ENCODE measurements around the gene FMN2. TPM values are rescaled to one million over a fixed set of nuclear protein-coding genes. Genes with fewer than 3 reads are reported as not detected.

Gene FMN2
- polyA plus RNA-seq, 3 donors: not detected

DNA sequence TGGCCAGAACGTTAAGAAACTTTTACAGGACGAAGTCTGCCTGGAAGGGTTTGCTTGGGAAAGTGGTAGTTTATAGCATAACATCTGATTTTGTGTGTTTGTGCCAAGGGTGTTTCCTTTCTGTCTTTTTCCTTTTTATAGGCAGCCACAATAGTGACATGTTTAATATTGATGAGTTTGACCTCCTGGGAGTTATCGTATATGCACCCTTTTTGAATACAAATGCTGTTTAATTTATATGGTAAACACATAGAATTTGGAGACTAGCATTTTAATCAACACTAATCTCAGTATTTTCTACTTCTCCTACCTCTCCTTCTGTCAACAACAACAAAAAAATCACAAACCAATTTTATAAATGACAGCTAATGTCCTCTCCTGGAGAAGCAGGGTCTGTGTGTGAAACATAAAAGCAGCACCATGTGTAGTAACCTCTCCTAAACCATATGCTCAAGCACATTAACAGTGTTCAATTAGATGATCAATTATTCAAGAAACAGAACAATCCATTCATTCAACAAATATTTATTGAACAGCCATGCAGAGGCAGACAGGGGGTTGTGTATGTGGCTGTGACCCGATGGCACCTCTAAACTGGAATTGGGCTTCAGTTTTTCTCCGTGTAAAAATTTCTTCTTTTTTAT is 604 bp upstream of the FMN2 start:
- Histone ChIP-seq H3K27ac (ENCODE audit: low read depth in 1 of 2, low read length in 2 of 2) (no peak overlapping the region), H3K4me1 (ENCODE audit: control insufficient read depth in 1 of 2, insufficient read depth in 2 of 2, low read length in 2 of 2) (no peaks in the 10 kb centered on the region), H3K4me2 (replicated peaks; ENCODE audit: extremely low read depth, low read length, poor library complexity, severe bottlenecking) (no peak overlapping the region), H3K27me3 (ENCODE audit: control insufficient read depth in 2 of 2, insufficient read depth in 2 of 2, low read length in 2 of 2) (peaks cover 37 to 68% of the 10 kb centered on the region in 2 donors), H3K9me3 (replicated peaks in 1 of 2; ENCODE audit: control insufficient read depth in 1 of 2, insufficient read depth in 1 of 2, low read length in 2 of 2) (peaks cover 0 to 11% of the 10 kb centered on the region in 2 donors), H2AFZ (ENCODE audit: insufficient read depth, low read depth, low read length, poor library complexity, severe bottlenecking) (no peak overlapping the region), H3K79me2 (ENCODE audit: insufficient read depth, low read length) (no peaks in the 10 kb centered on the region), H4K20me1 (ENCODE audit: insufficient read depth, low read length) (no peaks in the 10 kb centered on the region), H3K9ac (ENCODE audit: insufficient read depth, low read length, poor library complexity, severe bottlenecking) (no peak overlapping the region), H3K4me3 (replicated peaks in 1 of 3; ENCODE audit: low read depth in 2 of 3, low read length in 3 of 3) (no peak overlapping the region), H3K36me3 (replicated peaks in 1 of 2; ENCODE audit: control insufficient read depth in 1 of 2, insufficient read depth in 2 of 2, low read length in 2 of 2) (no peaks in the 10 kb centered on the region)
- WGBS (ENCODE audit: insufficient coverage): 20% methylated on average over 2 of the region's 5 CpGs
- Mint-ChIP-seq H3K9me3 (peaks cover 0 to 6% (median 3%) of the 10 kb centered on the region in 7 donors), H3K4me1 (peaks cover 2% of the 10 kb centered on the region), H3K27ac (no peak overlapping the region), H3K27me3 (ENCODE audit: low read depth in 3 of 3) (peaks cover 39 to 57% (median 54%) of the 10 kb centered on the region in 3 donors), H3K4me3 (peak overlapping the region in 1 of 2 donors; percentile 84), H3K36me3 (peaks cover 0 to 1% of the 10 kb centered on the region in 2 donors)
- DNase-seq: no peak
- TF ChIP-seq, protein P1, sequence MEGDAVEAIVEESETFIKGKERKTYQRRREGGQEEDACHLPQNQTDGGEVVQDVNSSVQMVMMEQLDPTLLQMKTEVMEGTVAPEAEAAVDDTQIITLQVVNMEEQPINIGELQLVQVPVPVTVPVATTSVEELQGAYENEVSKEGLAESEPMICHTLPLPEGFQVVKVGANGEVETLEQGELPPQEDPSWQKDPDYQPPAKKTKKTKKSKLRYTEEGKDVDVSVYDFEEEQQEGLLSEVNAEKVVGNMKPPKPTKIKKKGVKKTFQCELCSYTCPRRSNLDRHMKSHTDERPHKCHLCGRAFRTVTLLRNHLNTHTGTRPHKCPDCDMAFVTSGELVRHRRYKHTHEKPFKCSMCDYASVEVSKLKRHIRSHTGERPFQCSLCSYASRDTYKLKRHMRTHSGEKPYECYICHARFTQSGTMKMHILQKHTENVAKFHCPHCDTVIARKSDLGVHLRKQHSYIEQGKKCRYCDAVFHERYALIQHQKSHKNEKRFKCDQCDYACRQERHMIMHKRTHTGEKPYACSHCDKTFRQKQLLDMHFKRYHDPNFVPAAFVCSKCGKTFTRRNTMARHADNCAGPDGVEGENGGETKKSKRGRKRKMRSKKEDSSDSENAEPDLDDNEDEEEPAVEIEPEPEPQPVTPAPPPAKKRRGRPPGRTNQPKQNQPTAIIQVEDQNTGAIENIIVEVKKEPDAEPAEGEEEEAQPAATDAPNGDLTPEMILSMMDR (IDR thresholded peaks at IDR 0.05): no peak
- intact Hi-C loops (cut with micrococcal nuclease): no loop called here

DNA sequence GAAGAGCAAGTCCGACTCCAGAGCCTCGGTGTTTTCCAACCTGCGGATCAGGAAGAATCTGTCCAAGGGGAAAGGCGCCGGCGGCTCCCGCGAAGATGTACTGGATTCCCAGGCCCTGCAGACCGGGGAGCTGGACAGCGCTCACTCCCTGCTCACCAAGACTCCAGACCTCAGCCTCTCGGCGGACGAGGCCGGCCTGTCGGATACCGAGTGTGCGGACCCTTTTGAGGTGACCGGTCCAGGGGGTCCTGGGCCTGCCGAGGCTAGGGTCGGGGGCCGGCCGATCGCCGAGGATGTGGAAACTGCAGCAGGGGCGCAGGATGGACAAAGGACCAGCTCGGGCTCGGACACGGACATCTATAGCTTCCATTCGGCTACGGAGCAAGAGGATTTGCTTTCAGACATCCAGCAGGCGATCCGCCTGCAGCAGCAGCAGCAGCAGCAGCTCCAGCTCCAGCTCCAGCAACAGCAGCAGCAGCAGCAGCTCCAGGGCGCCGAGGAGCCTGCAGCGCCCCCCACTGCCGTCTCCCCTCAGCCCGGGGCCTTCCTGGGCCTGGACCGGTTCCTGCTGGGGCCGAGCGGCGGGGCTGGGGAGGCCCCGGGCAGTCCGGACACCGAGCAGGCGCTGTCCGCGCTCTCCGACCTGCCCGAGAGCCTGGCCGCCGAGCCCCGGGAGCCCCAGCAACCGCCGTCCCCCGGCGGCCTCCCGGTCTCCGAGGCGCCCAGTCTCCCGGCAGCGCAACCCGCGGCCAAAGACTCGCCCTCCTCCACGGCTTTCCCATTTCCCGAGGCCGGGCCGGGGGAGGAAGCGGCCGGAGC is 827 bp downstream of the FMN2 start:
- Mint-ChIP-seq H3K4me3 (peak overlapping the region in 1 of 2 donors; percentile 80), H3K27me3 (ENCODE audit: low read depth in 3 of 3) (peaks cover 42 to 59% (median 54%) of the 10 kb centered on the region in 3 donors), H3K4me1 (peaks cover 2% of the 10 kb centered on the region), H3K9me3 (peaks cover 0 to 6% (median 3%) of the 10 kb centered on the region in 7 donors), H3K36me3 (peaks cover 0 to 1% of the 10 kb centered on the region in 2 donors), H3K27ac (no peak overlapping the region)
- no peak for DNase-seq
- Histone ChIP-seq H3K9ac (ENCODE audit: insufficient read depth, low read length, poor library complexity, severe bottlenecking) (no peak overlapping the region), H3K27ac (ENCODE audit: low read depth in 1 of 2, low read length in 2 of 2) (no peak overlapping the region), H3K4me1 (ENCODE audit: control insufficient read depth in 1 of 2, insufficient read depth in 2 of 2, low read length in 2 of 2) (no peaks in the 10 kb centered on the region), H3K9me3 (replicated peaks in 1 of 2; ENCODE audit: control insufficient read depth in 1 of 2, insufficient read depth in 1 of 2, low read length in 2 of 2) (peaks cover 0 to 11% of the 10 kb centered on the region in 2 donors), H3K36me3 (replicated peaks in 1 of 2; ENCODE audit: control insufficient read depth in 1 of 2, insufficient read depth in 2 of 2, low read length in 2 of 2) (no peaks in the 10 kb centered on the region), H3K27me3 (ENCODE audit: control insufficient read depth in 2 of 2, insufficient read depth in 2 of 2, low read length in 2 of 2) (peaks cover 37 to 73% of the 10 kb centered on the region in 2 donors), H3K4me2 (replicated peaks; ENCODE audit: extremely low read depth, low read length, poor library complexity, severe bottlenecking) (no peak overlapping the region), H3K4me3 (replicated peaks in 1 of 3; ENCODE audit: low read depth in 2 of 3, low read length in 3 of 3) (no peak overlapping the region), H2AFZ (ENCODE audit: insufficient read depth, low read depth, low read length, poor library complexity, severe bottlenecking) (no peak overlapping the region), H4K20me1 (ENCODE audit: insufficient read depth, low read length) (no peaks in the 10 kb centered on the region), H3K79me2 (ENCODE audit: insufficient read depth, low read length) (no peaks in the 10 kb centered on the region)
- TF ChIP-seq, protein P1 (IDR thresholded peaks at IDR 0.05): no peak
- intact Hi-C loops (cut with micrococcal nuclease): no loop called here
- under 1% methylated on average over 66 of the region's 70 CpGs for WGBS (ENCODE audit: insufficient coverage)
